Spleen (tissue), 11 donors: ENCODE measurements around the gene CCDC54. TPM values are rescaled to one million over a fixed set of nuclear protein-coding genes. Genes with fewer than 3 reads are reported as not detected.

ENCODE experiments used
- DNase-seq: peaks from one replicate; pipeline ENCODE4 v3.0.0-alpha.2; 2020
- H3K27ac ChIP-seq, 8 donors: fragments of 200-600 bp; sonication (generic) in 7 of 8; 1 replicate in 4 of 8; 2 replicates in 4 of 8; pipeline versions ENCODE4 v1.5.0 to v1.8.0; 2016 to 2021; ENCODE audit warnings: inconsistent platforms in 4 of 8, mild to moderate bottlenecking in 4 of 8, moderate library complexity in 1 of 8
- H3K27me3 ChIP-seq, 7 donors: fragments of 200-600 bp; sonication (generic) in 6 of 7; replicated peaks in 1 of 7; 1 replicate in 4 of 7; 2 replicates in 3 of 7; pipeline versions ENCODE4 v1.5.0 to v1.8.0; 2016 to 2021; ENCODE audit warnings: inconsistent platforms in 3 of 7, mild to moderate bottlenecking in 1 of 7
- H3K36me3 ChIP-seq, 6 donors: fragments of 200-600 bp; sonication (generic) in 5 of 6; 1 replicate in 4 of 6; 2 replicates in 2 of 6; pipeline versions ENCODE4 v1.5.0 to v1.8.0; 2016 to 2021; ENCODE audit warnings: inconsistent platforms in 2 of 6
- H3K4me1 ChIP-seq, 6 donors: fragments of 200-600 bp; sonication (generic) in 5 of 6; 1 replicate in 3 of 6; 2 replicates in 3 of 6; pipeline versions ENCODE4 v1.5.0 to v1.8.0; 2016 to 2021; ENCODE audit warnings: inconsistent platforms in 3 of 6
- H3K4me3 ChIP-seq, 8 donors: fragments of 200-600 bp; sonication (generic) in 7 of 8; 1 replicate in 4 of 8; 2 replicates in 4 of 8; pipeline versions ENCODE4 v1.5.0 to v1.8.0; 2016 to 2021; ENCODE audit warnings: inconsistent platforms in 4 of 8, mild to moderate bottlenecking in 4 of 8, moderate library complexity in 2 of 8
- H3K9me3 ChIP-seq, 8 donors: fragments of 200-600 bp; sonication (generic) in 7 of 8; 1 replicate in 4 of 8; 2 replicates in 4 of 8; pipeline versions ENCODE4 v1.5.0 to v1.8.0; 2016 to 2021; ENCODE audit warnings: inconsistent platforms in 4 of 8
- CTCF ChIP-seq, 11 experiments: fragments of 200-600 bp in 7 of 11; fragments of 450-650 bp in 4 of 11; sonication (generic) in 4 of 11; IDR thresholded peaks in 8 of 11; conservative IDR thresholded peaks in 3 of 11; 1 replicate in 7 of 11; 2 replicates in 4 of 11; pipeline versions ENCODE4 v1.4.0 to v1.8.0; 2016 to 2021; ENCODE audit warnings: antibody characterized with exemption in 11 of 11, inconsistent platforms in 4 of 11, mild to moderate bottlenecking in 1 of 11
- POLR2A ChIP-seq, 3 donors: fragments of 450-650 bp; IDR thresholded peaks; one replicate each; pipeline ENCODE4 v1.5.1; 2017; ENCODE audit warnings: antibody characterized with exemption in 3 of 3, mild to moderate bottlenecking in 1 of 3
- POLR2AphosphoS5 ChIP-seq, 3 donors: sonication (generic); formaldehyde crosslinking; IDR thresholded peaks; one replicate each; pipeline ENCODE4 v1.5.1; 2017; ENCODE audit warnings: antibody characterized with exemption in 3 of 3
- WGBS, 5 donors: extraction: QIAGEN DNeasy Blood & Tissue Kit in 3 of 5; methylation state at CpG; one replicate each; pipeline versions ENCODE4 v1.1.5 to v1.1.7; 2013 to 2018; 5-methylcytosine and 5-hydroxymethylcytosine counted together
- intact Hi-C: fragments of 100-400 bp; cut with DNase I; formaldehyde crosslinking; loops from one replicate; pipeline ENCODE4 v1.15.0; 2023; ENCODE audit warnings: low total_unique reads
- polyA plus RNA-seq, 3 donors: library from polyadenylated mRNA; stranded (reverse); fragments of 200-250 nt; gene quantifications; one replicate each; pipeline ENCODE4 v1.2.1, GENCODE V29; 2013
- total RNA-seq, 7 donors: library from RNA; depleted of rRNA in 3 of 7; stranded (reverse); fragments of >200 nt in 3 of 7; fragmentation: NEBNext Ultra II Directional in 4 of 7; extraction: Animal tissue kit (Norgen Biotek cat#: 25700) in 4 of 7; gene quantifications; one replicate each; pipeline versions ENCODE4 v1.1.0 to v1.2.1, GENCODE V29; 2016 to 2021
- donor health status: healthy with polysubstance abuse.
- donor health status: DM: no; HTN: no; CAD: no; lungs with moderate emphysema.
- donor health status: DM: no; HTN: no; CAD: no.
- donor health status: Bipolar disorder and iron deficiency.
- donor health status: healthy.
- donor health status: DM: no; HTN: no; CAD: no.
- donor health status: DM: yes; HTN: yes; CAD: no.

Gene CCDC54
- total and polyA plus RNA-seq, 10 donors, result not detected

GRCh38 chr3:107387555-107387954, 10.3 kb downstream of the CCDC54 start:
- no peaks in the 10 kb centered on the region for H3K9me3 ChIP-seq
- no peaks in the 10 kb centered on the region for H3K36me3 ChIP-seq
- H3K27me3 ChIP-seq, result no peaks in the 10 kb centered on the region
- no peak for TF ChIP-seq CTCF (IDR thresholded peaks at IDR 0.05 in 8 of 11, conservative IDR thresholded peaks at IDR 0.05 in 3 of 11)
- TF ChIP-seq POLR2A (IDR thresholded peaks at IDR 0.05), result no peak
- no peak for TF ChIP-seq POLR2AphosphoS5 (IDR thresholded peaks at IDR 0.05)
- no peak overlapping the region for H3K27ac ChIP-seq
- 80 to 96% (median 87%) methylated on average over 3 of the region's 3 CpGs for WGBS, 5 donors
- no peak for DNase-seq
- no peak overlapping the region for H3K4me3 ChIP-seq
- intact Hi-C loops, result no loop called here
- H3K4me1 ChIP-seq, result no peaks in the 10 kb centered on the region

- no peak for TF ChIP-seq CTCF (IDR thresholded peaks at IDR 0.05 in 8 of 11, conservative IDR thresholded peaks at IDR 0.05 in 3 of 11)
- no peak for TF ChIP-seq POLR2AphosphoS5 (IDR thresholded peaks at IDR 0.05)
- 88 to 97% (median 93%) methylated on average over 3 of the region's 3 CpGs for WGBS, 5 donors
Measured at GRCh38 chr3:107392549-107393165, 15.4 kb downstream of the CCDC54 start.

GRCh38 chr3:107394502-107394901, 17.3 kb downstream of the CCDC54 start:
- Histone ChIP-seq H3K4me1 (no peaks in the 10 kb centered on the region), H3K4me3 (no peak overlapping the region), H3K36me3 (no peaks in the 10 kb centered on the region), H3K9me3 (no peaks in the 10 kb centered on the region), H3K27ac (no peak overlapping the region), H3K27me3 (no peaks in the 10 kb centered on the region)
- TF ChIP-seq POLR2AphosphoS5 (IDR thresholded peaks at IDR 0.05) (no peak), CTCF (IDR thresholded peaks at IDR 0.05 in 8 of 11, conservative IDR thresholded peaks at IDR 0.05 in 3 of 11) (no peak), POLR2A (IDR thresholded peaks at IDR 0.05) (no peak)
- 92 to 100% (median 94%) methylated on average over 1 of the region's 1 CpG for WGBS, 5 donors
- no peak for DNase-seq
- intact Hi-C loops, result no loop called here

More at GRCh38 chr3:107392549-107393165, 15.4 kb downstream of the CCDC54 start:
- H3K27me3 ChIP-seq, result no peaks in the 10 kb centered on the region
- H3K27ac ChIP-seq, result no peak overlapping the region
- no peak overlapping the region for H3K4me3 ChIP-seq
- intact Hi-C loops, result no loop called here
- no peaks in the 10 kb centered on the region for H3K9me3 ChIP-seq
- H3K4me1 ChIP-seq, result no peaks in the 10 kb centered on the region
- no peak for DNase-seq
- no peaks in the 10 kb centered on the region for H3K36me3 ChIP-seq

- H3K36me3 ChIP-seq, result no peaks in the 10 kb centered on the region
- H3K9me3 ChIP-seq, result no peaks in the 10 kb centered on the region
- DNase-seq, result no peak
- H3K27me3 ChIP-seq, result no peaks in the 10 kb centered on the region
- no peaks in the 10 kb centered on the region for H3K4me1 ChIP-seq
- TF ChIP-seq POLR2AphosphoS5 (IDR thresholded peaks at IDR 0.05), result no peak
- TF ChIP-seq POLR2A (IDR thresholded peaks at IDR 0.05), result no peak
- TF ChIP-seq CTCF (IDR thresholded peaks at IDR 0.05 in 8 of 11, conservative IDR thresholded peaks at IDR 0.05 in 3 of 11), result no peak
- WGBS, 5 donors, result 88 to 96% (median 92%) methylated on average over 2 of the region's 2 CpGs
- H3K4me3 ChIP-seq, result no peak overlapping the region
- intact Hi-C loops, result no loop called here
- H3K27ac ChIP-seq, result no peak overlapping the region
Measured at GRCh38 chr3:107395066-107395465, 17.8 kb downstream of the CCDC54 start.
